Activated CD8-positive, alpha-beta memory T cell treated with anti-CD3 and anti-CD28 coated beads, Interleukin-2, amount 50 U/mL, for 1 hour (primary cell): ENCODE data around the gene PLA2G4F.

ENCODE experiments used
- DNase-seq: peaks from one replicate; pipeline ENCODE4 v3.0.0-alpha.2; 2020; ENCODE audit errors: extremely low read depth

The PLA2G4F gene

GRCh38 chr15:42156243-42156922, at the start of gene PLA2G4F:
PLA2G4F (minus strand) TSS chr15:42156636; CDS start chr15:42156549, 87 bp downstream.
- DNase-seq, result no peak

- no peak for DNase-seq
These were observed 47.5 kb upstream of the PLA2G4F start for GRCh38 chr15:42203891-42204290.

- no peak for DNase-seq
These were observed 46.2 kb upstream of the PLA2G4F start for GRCh38 chr15:42202653-42203052.

- DNase-seq, result no peak
These were observed 45.4 kb upstream of the PLA2G4F start for GRCh38 chr15:42201801-42202200.

- DNase-seq, result no peak
These were observed 42.7 kb upstream of the PLA2G4F start for GRCh38 chr15:42199126-42199525.

GRCh38 chr15:42198516-42198915, 42.1 kb upstream of the PLA2G4F start:
- DNase-seq, result no peak

GRCh38 chr15:42194513-42194912, 38.1 kb upstream of the PLA2G4F start:
- no peak for DNase-seq

- no peak for DNase-seq
These were observed 36.9 kb upstream of the PLA2G4F start for GRCh38 chr15:42193383-42193782.

GRCh38 chr15:42191610-42192346, 35.3 kb upstream of the PLA2G4F start:
- no peak for DNase-seq

GRCh38 chr15:42190370-42190769, 33.9 kb upstream of the PLA2G4F start:
- DNase-seq, result no peak

GRCh38 chr15:42185801-42186200, 29.4 kb upstream of the PLA2G4F start:
- DNase-seq, result no peak

- DNase-seq, result no peak
These were observed 28.3 kb upstream of the PLA2G4F start for GRCh38 chr15:42184736-42185135.

GRCh38 chr15:42184296-42184695, 27.9 kb upstream of the PLA2G4F start:
- no peak for DNase-seq

- DNase-seq, result no peak
These were observed 26.5 kb upstream of the PLA2G4F start for GRCh38 chr15:42182961-42183360.

GRCh38 chr15:42182328-42182886, 26.0 kb upstream of the PLA2G4F start:
- DNase-seq, result no peak

- DNase-seq, result no peak
These were observed 21.6 kb upstream of the PLA2G4F start for GRCh38 chr15:42178056-42178455.

GRCh38 chr15:42175671-42176070, 19.2 kb upstream of the PLA2G4F start:
- no peak for DNase-seq

- DNase-seq, result no peak
These were observed 16.0 kb upstream of the PLA2G4F start for GRCh38 chr15:42172475-42172874.

- DNase-seq, result no peak
These were observed 15.4 kb upstream of the PLA2G4F start for GRCh38 chr15:42171795-42172194.

- DNase-seq, result no peak
These were observed 14.7 kb upstream of the PLA2G4F start for GRCh38 chr15:42171122-42171521.

- no peak for DNase-seq
These were observed 9.9 kb upstream of the PLA2G4F start for GRCh38 chr15:42166225-42166940.

GRCh38 chr15:42165106-42165505, 8.7 kb upstream of the PLA2G4F start:
- DNase-seq, result no peak
